ENCODE data around the gene DIP2C.

The DIP2C gene

DNA sequence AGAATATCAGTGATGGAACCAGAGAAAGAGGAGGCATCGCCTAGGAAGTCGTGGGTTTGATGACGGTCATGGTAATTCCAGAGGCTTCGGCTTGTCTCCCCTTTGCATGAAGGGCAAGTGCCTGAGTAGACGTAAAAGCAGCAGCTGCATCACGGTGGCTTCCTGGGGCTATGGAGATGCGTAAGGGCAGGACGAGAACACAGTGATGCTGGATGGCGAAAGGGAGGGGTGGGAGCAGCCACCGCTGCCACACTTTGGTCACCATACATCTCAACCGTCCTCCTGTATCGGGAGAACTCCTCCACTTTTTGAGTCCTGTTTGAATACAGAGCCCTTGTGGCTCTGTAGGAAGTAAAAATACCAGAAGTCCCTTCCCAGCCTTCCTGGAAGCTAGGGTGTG lies 371.5 kb downstream of the DIP2C start:
- H3K23ac ChIP-seq (ENCODE audit: low read length), result no peak overlapping the region
- no peak overlapping the region for H3K9ac ChIP-seq (ENCODE audit: low read length)
- H2BK5ac ChIP-seq (ENCODE audit: low read depth, low read length, poor library complexity), result no peak overlapping the region
- no peak overlapping the region for H4K91ac ChIP-seq (ENCODE audit: low read depth, low read length)
- peaks cover 4 to 7% of the 10 kb centered on the region in 2 experiments for H3K4me1 ChIP-seq (ENCODE audit: control insufficient read depth in 1 of 2, insufficient read depth in 2 of 2, low read length in 2 of 2)
- H2BK12ac ChIP-seq (ENCODE audit: low read length), result no peak overlapping the region
- H2BK120ac ChIP-seq (ENCODE audit: insufficient read depth, low read length, poor library complexity), result no peak overlapping the region
- no peak overlapping the region for H3K14ac ChIP-seq (ENCODE audit: low read length)
- H3K4me2 ChIP-seq (ENCODE audit: low read length), result no peak overlapping the region
- H3K79me1 ChIP-seq (ENCODE audit: low read length), result no peaks in the 10 kb centered on the region
- peaks cover 2% of the 10 kb centered on the region for H3K9me3 ChIP-seq (ENCODE audit: insufficient read depth, low read depth, low read length)
- H4K12ac ChIP-seq (ENCODE audit: low read depth, low read length), result no peak overlapping the region
- H3K79me2 ChIP-seq (ENCODE audit: control insufficient read depth, insufficient read depth, low read length, poor library complexity), result no peaks in the 10 kb centered on the region
- peaks cover 17 to 24% of the 10 kb centered on the region in 2 experiments for H3K36me3 ChIP-seq (ENCODE audit: control insufficient read depth in 1 of 2, insufficient read depth in 2 of 2, low read length in 2 of 2)
- no peak overlapping the region for H4K8ac ChIP-seq (ENCODE audit: low read depth, low read length)
- WGBS (ENCODE audit: extremely low coverage, insufficient coverage, insufficient read length), result no CpG with 5 or more reads among the region's 12 CpGs
- H3K18ac ChIP-seq (ENCODE audit: low read length), result no peak overlapping the region
- no peak overlapping the region for H2AFZ ChIP-seq (ENCODE audit: insufficient read depth, low read length, poor library complexity)
- H3K4ac ChIP-seq (ENCODE audit: low read depth, low read length), result no peak overlapping the region
- no peaks in the 10 kb centered on the region for H3K27me3 ChIP-seq (ENCODE audit: insufficient read depth, low read length)
- H3K4me3 ChIP-seq (ENCODE audit: low read depth, low read length), result no peak overlapping the region
- H2AK5ac ChIP-seq (ENCODE audit: low read length), result no peak overlapping the region
- DNase-seq, result no peak
- H3K27ac ChIP-seq (ENCODE audit: low read depth, low read length), result no peak overlapping the region

DNA sequence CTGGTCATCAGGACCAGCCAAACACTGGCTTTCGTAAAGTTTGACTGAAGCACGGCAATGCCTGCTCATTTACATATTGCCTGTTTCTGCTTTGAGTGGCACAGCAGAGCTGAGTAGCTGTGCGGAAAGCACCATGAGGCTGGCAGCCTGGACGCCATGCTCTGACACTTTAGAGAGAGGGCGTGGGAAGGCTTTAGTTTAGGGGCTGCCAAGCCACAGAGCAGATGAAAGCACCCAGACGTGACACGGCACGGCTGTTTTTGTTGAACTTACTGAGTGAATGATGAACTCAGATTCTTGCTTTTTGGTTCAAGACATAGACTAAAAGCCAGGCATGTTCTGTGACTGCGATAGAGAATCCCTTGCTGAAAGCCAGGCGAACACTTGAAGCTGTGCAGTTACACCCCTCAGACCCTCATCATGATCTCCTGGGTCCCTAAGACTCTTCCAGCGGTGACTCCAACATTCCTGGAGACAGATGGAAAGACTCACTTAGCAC lies 372.1 kb downstream of the DIP2C start:
- Histone ChIP-seq H3K14ac (ENCODE audit: low read length) (no peak overlapping the region), H2AK5ac (ENCODE audit: low read length) (no peak overlapping the region), H3K27me3 (ENCODE audit: insufficient read depth, low read length) (no peaks in the 10 kb centered on the region), H2BK120ac (ENCODE audit: insufficient read depth, low read length, poor library complexity) (no peak overlapping the region), H4K8ac (ENCODE audit: low read depth, low read length) (no peak overlapping the region), H4K12ac (ENCODE audit: low read depth, low read length) (no peak overlapping the region), H3K79me1 (ENCODE audit: low read length) (no peaks in the 10 kb centered on the region), H3K36me3 (ENCODE audit: control insufficient read depth in 1 of 2, insufficient read depth in 2 of 2, low read length in 2 of 2) (peaks cover 17 to 24% of the 10 kb centered on the region in 2 experiments), H3K4me2 (ENCODE audit: low read length) (no peak overlapping the region), H3K9ac (ENCODE audit: low read length) (no peak overlapping the region), H3K4me1 (ENCODE audit: control insufficient read depth in 1 of 2, insufficient read depth in 2 of 2, low read length in 2 of 2) (peaks cover 4 to 7% of the 10 kb centered on the region in 2 experiments), H3K79me2 (ENCODE audit: control insufficient read depth, insufficient read depth, low read length, poor library complexity) (no peaks in the 10 kb centered on the region), H3K9me3 (ENCODE audit: insufficient read depth, low read depth, low read length) (peaks cover 2% of the 10 kb centered on the region), H4K91ac (ENCODE audit: low read depth, low read length) (no peak overlapping the region), H2BK5ac (ENCODE audit: low read depth, low read length, poor library complexity) (no peak overlapping the region), H3K27ac (ENCODE audit: low read depth, low read length) (no peak overlapping the region), H2BK12ac (ENCODE audit: low read length) (no peak overlapping the region), H3K4ac (ENCODE audit: low read depth, low read length) (no peak overlapping the region), H3K18ac (ENCODE audit: low read length) (no peak overlapping the region), H3K4me3 (ENCODE audit: low read depth, low read length) (no peak overlapping the region), H3K23ac (ENCODE audit: low read length) (no peak overlapping the region), H2AFZ (ENCODE audit: insufficient read depth, low read length, poor library complexity) (no peak overlapping the region)
- no CpG with 5 or more reads among the region's 11 CpGs for WGBS (ENCODE audit: extremely low coverage, insufficient coverage, insufficient read length)
- no peak for DNase-seq

DNA sequence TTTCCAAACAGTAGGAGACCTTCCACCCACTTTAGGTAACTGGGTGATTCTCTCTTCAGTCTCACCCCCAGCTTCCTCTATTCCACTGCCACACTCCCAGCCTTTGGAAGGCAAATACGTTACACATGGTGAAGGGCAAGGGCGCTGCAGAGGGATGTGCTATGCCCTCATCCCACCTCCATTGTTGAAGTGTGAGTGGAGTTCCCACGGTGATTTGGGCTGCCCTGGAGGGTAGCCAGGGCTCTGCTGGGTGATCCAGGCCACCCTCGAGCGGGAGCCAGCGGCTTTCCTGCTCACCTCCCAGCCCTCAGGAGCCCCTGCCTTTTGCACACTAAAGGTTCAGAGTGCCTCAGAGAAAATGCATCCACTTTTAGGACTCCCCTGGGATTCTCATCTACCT lies 373.1 kb downstream of the DIP2C start:
- Histone ChIP-seq H2BK120ac (ENCODE audit: insufficient read depth, low read length, poor library complexity) (no peak overlapping the region), H3K79me2 (ENCODE audit: control insufficient read depth, insufficient read depth, low read length, poor library complexity) (no peaks in the 10 kb centered on the region), H4K8ac (ENCODE audit: low read depth, low read length) (no peak overlapping the region), H3K79me1 (ENCODE audit: low read length) (no peaks in the 10 kb centered on the region), H3K18ac (ENCODE audit: low read length) (no peak overlapping the region), H2BK5ac (ENCODE audit: low read depth, low read length, poor library complexity) (no peak overlapping the region), H3K14ac (ENCODE audit: low read length) (no peak overlapping the region), H3K36me3 (ENCODE audit: control insufficient read depth in 1 of 2, insufficient read depth in 2 of 2, low read length in 2 of 2) (peaks cover 17 to 25% of the 10 kb centered on the region in 2 experiments), H2BK12ac (ENCODE audit: low read length) (no peak overlapping the region), H3K27ac (ENCODE audit: low read depth, low read length) (no peak overlapping the region), H3K4ac (ENCODE audit: low read depth, low read length) (no peak overlapping the region), H3K9ac (ENCODE audit: low read length) (no peak overlapping the region), H3K4me3 (ENCODE audit: low read depth, low read length) (no peak overlapping the region), H3K9me3 (ENCODE audit: insufficient read depth, low read depth, low read length) (peaks cover 2% of the 10 kb centered on the region), H3K23ac (ENCODE audit: low read length) (no peak overlapping the region), H3K4me1 (ENCODE audit: control insufficient read depth in 1 of 2, insufficient read depth in 2 of 2, low read length in 2 of 2) (peaks cover 4 to 7% of the 10 kb centered on the region in 2 experiments), H3K4me2 (ENCODE audit: low read length) (no peak overlapping the region), H4K12ac (ENCODE audit: low read depth, low read length) (no peak overlapping the region), H2AK5ac (ENCODE audit: low read length) (no peak overlapping the region), H3K27me3 (ENCODE audit: insufficient read depth, low read length) (no peaks in the 10 kb centered on the region), H2AFZ (ENCODE audit: insufficient read depth, low read length, poor library complexity) (no peak overlapping the region), H4K91ac (ENCODE audit: low read depth, low read length) (no peak overlapping the region)
- no CpG with 5 or more reads among the region's 6 CpGs for WGBS (ENCODE audit: extremely low coverage, insufficient coverage, insufficient read length)
- no peak for DNase-seq

DNA sequence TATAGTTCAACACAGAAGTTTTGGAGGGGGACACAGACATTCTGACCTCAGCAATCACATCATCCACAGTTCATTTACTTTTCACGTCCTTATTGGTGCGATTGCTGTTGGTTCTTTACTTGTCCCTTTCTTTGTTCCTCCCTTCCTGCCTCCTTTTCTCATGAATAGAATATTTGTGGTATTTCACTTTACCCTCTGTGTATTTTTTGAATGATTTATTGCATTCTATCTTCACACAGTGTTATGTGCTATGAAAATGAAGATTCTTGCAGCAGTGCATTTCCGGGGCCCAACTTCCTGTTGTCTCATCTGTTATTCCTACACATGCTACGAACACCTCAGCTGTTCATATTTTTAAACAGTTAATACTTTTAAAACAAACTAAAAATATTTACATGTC lies 374.6 kb downstream of the DIP2C start:
- no peak for DNase-seq
- Histone ChIP-seq H4K91ac (ENCODE audit: low read depth, low read length) (no peak overlapping the region), H2BK12ac (ENCODE audit: low read length) (no peak overlapping the region), H3K79me2 (ENCODE audit: control insufficient read depth, insufficient read depth, low read length, poor library complexity) (no peaks in the 10 kb centered on the region), H3K4ac (ENCODE audit: low read depth, low read length) (no peak overlapping the region), H4K12ac (ENCODE audit: low read depth, low read length) (no peak overlapping the region), H3K27me3 (ENCODE audit: insufficient read depth, low read length) (no peaks in the 10 kb centered on the region), H3K9ac (ENCODE audit: low read length) (no peak overlapping the region), H3K27ac (ENCODE audit: low read depth, low read length) (no peak overlapping the region), H3K18ac (ENCODE audit: low read length) (no peak overlapping the region), H3K4me1 (ENCODE audit: control insufficient read depth in 1 of 2, insufficient read depth in 2 of 2, low read length in 2 of 2) (peaks cover 7% of the 10 kb centered on the region in 2 experiments), H3K4me2 (ENCODE audit: low read length) (no peak overlapping the region), H2AFZ (ENCODE audit: insufficient read depth, low read length, poor library complexity) (no peak overlapping the region), H2BK120ac (ENCODE audit: insufficient read depth, low read length, poor library complexity) (no peak overlapping the region), H3K23ac (ENCODE audit: low read length) (no peak overlapping the region), H3K79me1 (ENCODE audit: low read length) (no peaks in the 10 kb centered on the region), H3K4me3 (ENCODE audit: low read depth, low read length) (no peak overlapping the region), H2AK5ac (ENCODE audit: low read length) (no peak overlapping the region), H3K36me3 (ENCODE audit: control insufficient read depth in 1 of 2, insufficient read depth in 2 of 2, low read length in 2 of 2) (peaks cover 15 to 20% of the 10 kb centered on the region in 2 experiments), H3K14ac (ENCODE audit: low read length) (no peak overlapping the region), H3K9me3 (ENCODE audit: insufficient read depth, low read depth, low read length) (peaks cover 4% of the 10 kb centered on the region), H2BK5ac (ENCODE audit: low read depth, low read length, poor library complexity) (no peak overlapping the region), H4K8ac (ENCODE audit: low read depth, low read length) (no peak overlapping the region)
- WGBS (ENCODE audit: extremely low coverage, insufficient coverage, insufficient read length), result no CpG with 5 or more reads among the region's 4 CpGs

Data from trophoblast cell (in vitro differentiated cells and primary cell).